ENCODE data around the gene IGFBPL1. TPM values are rescaled to one million over a fixed set of nuclear protein-coding genes. Genes with fewer than 3 reads are reported as not detected.
"Not testable (repeated sequence)": the region's sequence is repeated elsewhere in the genome, so short reads cannot be mapped to it uniquely, and the experiment has no call there.

The IGFBPL1 gene
- 0.87 TPM for total RNA-seq
- long read RNA-seq, result 0 reads

DNA sequence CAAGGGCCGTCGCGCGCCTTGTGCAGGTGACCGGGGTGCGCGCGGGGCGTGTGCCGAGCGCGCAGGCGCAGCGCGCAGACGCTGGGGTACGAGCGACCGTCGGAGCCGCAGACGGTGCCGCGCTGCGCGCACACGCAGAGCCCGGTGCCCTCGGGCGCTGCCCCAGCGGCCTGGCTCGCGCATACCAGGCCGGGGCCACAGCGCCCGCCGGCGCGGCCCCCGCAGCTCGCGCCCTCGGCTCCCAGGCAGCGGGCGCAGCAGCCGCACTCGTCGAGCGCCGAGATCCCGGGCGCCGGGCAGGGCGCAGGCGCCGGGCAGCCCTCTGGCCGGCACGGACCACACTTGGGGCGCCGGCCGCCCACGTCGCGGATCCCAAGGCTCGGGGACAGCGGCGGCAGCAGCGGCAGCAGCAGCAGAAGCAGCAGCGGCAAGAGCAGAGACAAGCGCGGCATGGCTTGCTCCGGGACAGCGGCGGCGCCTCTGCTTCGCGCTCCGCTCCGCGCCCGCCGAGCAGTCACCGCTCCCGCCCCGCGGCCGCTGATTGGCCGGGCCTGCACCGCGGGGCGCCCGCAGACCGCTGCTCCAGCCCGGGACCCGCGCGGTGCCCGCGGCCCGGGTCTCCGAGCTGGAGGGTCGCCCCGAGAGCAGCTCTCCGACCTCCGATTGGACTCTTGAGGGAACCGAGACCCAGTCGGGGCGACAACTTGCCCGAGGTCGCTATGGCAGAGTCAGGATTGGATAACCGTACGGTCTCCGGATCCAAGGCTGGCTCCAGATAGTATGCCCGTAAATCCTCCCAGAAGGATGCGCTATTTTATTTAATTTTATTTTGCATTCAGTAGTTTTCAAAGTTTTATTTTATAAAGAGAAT is at the start of gene IGFBPL1:
Gene IGFBPL1, minus strand, starts transcription at position 482 of the 871 bp plus-strand sequence. Its CDS starts 30 bp downstream, at position 452.
- peak; percentile 71 for ATAC-seq
- intact Hi-C loops (cut with DNase I), result no loop called here
- H3K4me3 ChIP-seq, result peak within 1 kb of the TSS; percentile 35

DNA sequence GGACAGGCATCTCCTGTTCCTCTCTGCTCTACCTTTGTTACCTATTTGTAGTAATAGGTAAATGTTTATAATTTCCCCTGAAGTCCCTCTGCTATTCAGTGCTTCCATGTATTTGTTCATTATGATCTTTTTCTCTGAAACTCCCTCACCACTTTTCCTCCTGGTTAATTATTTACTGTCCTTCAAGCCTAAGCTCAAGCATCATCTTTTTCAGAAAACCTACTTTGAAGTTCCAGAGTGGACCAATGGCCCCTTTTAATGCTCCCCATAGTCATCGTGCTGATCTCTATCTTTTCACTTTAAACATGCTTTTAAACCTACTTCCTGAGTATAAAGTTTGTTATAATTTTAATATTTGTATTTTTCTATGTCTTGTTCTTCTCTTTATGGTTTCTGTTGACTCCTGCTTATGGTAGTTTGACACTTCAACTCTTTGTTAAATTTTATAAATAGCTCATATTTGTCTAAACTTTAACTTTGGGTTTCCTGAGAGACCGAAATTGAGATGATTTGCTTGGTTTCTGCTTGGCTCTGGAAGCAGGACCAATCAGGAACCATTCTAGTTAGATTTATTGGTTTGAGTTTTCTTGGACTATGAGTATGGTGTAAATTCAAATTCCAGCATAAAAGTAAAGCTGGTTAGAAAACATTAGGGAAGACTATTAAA is 48.5 kb upstream of the IGFBPL1 start:
- ATAC-seq; H3K9me3 ChIP-seq; H3K4me3 ChIP-seq; H3K27ac ChIP-seq; H3K4me1 ChIP-seq; intact Hi-C loops (cut with DNase I); DNase-seq; H3K36me3 ChIP-seq; H3K27me3 ChIP-seq: not testable (repeated sequence)

More for the DNA sequence above, at the start of gene IGFBPL1:
- no peaks in the 10 kb centered on the region for H3K36me3 ChIP-seq
- no peak within 1 kb of the TSS for H3K27ac ChIP-seq
- H3K9me3 ChIP-seq, result no peaks in the 10 kb centered on the region
- H3K27me3 ChIP-seq, result peaks cover 43% of the 10 kb centered on the region
- peak; percentile 69 for DNase-seq
- no peak for TF ChIP-seq CTCF (IDR thresholded peaks at IDR 0.05)
- H3K4me1 ChIP-seq, result peaks cover 5% of the 10 kb centered on the region

- no peaks in the 10 kb centered on the region for H3K9me3 ChIP-seq
- no peaks in the 10 kb centered on the region for H3K36me3 ChIP-seq
- TF ChIP-seq CTCF (IDR thresholded peaks at IDR 0.05), result no peak
- no peak overlapping the region for H3K27ac ChIP-seq
- H3K4me3 ChIP-seq, result no peak overlapping the region
- H3K4me1 ChIP-seq, result no peaks in the 10 kb centered on the region
- intact Hi-C loops (cut with DNase I), result no loop called here
- ATAC-seq (no peak), DNase-seq (no peak)
- no peaks in the 10 kb centered on the region for H3K27me3 ChIP-seq
Measured at GRCh38 chr9:38467404-38467803, 43.1 kb upstream of the IGFBPL1 start.

DNA sequence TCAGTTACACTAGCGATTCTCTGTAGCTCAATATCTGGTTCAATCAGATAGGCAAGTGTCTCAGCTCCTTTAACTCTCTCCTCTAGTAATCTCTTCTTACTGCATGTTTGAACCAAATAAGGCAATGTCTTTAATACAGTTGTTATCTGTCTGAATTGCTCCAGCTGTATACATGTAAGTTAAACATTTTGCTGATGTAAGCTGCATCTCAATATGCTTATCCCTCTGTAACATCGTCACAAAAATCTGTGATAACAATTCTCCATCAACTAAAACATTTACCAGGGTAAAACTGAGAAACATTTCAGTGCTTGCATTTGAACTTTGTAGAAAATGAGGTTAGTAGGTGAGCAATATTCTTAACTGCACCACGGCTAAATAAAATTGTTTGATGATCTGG is 29.6 kb upstream of the IGFBPL1 start:
- no peak for TF ChIP-seq CTCF (IDR thresholded peaks at IDR 0.05)
- no peaks in the 10 kb centered on the region for H3K4me1 ChIP-seq
- no peaks in the 10 kb centered on the region for H3K9me3 ChIP-seq
- no peak for DNase-seq
- intact Hi-C loops (cut with DNase I), result no loop called here
- H3K36me3 ChIP-seq, result no peaks in the 10 kb centered on the region
- H3K27me3 ChIP-seq, result no peaks in the 10 kb centered on the region
- H3K27ac ChIP-seq, result no peak overlapping the region
- ATAC-seq, result no peak
- no peak overlapping the region for H3K4me3 ChIP-seq

- ATAC-seq, result no peak
Measured at GRCh38 chr9:38451162-38451561, 26.9 kb upstream of the IGFBPL1 start.

More at GRCh38 chr9:38451162-38451561, 26.9 kb upstream of the IGFBPL1 start:
- intact Hi-C loops (cut with DNase I), result no loop called here
- H3K36me3 ChIP-seq, result no peaks in the 10 kb centered on the region
- no peak overlapping the region for H3K27ac ChIP-seq
- no peaks in the 10 kb centered on the region for H3K9me3 ChIP-seq
- H3K27me3 ChIP-seq, result no peaks in the 10 kb centered on the region
- H3K4me3 ChIP-seq, result no peak overlapping the region
- no peak for DNase-seq
- TF ChIP-seq CTCF (IDR thresholded peaks at IDR 0.05), result no peak
- no peaks in the 10 kb centered on the region for H3K4me1 ChIP-seq
